Brain microvascular endothelial cell (primary cell): ENCODE measurements around the gene MAN1A2.

Source experiments
- DNase-seq: peaks from one replicate; pipeline ENCODE4 v3.0.0-alpha.2; 2020
- H3K27ac ChIP-seq: fragments of 250-450 bp; sonication (Bioruptor Pico); 2 replicates; pipeline ENCODE4 v1.5.1; 2020; ENCODE audit warnings: mild to moderate bottlenecking, moderate library complexity
- H3K27me3 ChIP-seq: fragments of 250-450 bp; sonication (Bioruptor Pico); replicated peaks from 2 replicates; pipeline ENCODE4 v1.5.1; 2020; ENCODE audit warnings: mild to moderate bottlenecking
- H3K36me3 ChIP-seq: fragments of 250-450 bp; sonication (Bioruptor Pico); replicated peaks from 2 replicates; pipeline ENCODE4 v1.5.1; 2020; ENCODE audit warnings: mild to moderate bottlenecking
- H3K4me3 ChIP-seq: 2 replicates; pipeline ENCODE4 v1.5.1; 2011; ENCODE audit warnings: low read depth, mild to moderate bottlenecking, control low read depth, low read length, moderate library complexity
- CTCF ChIP-seq: IDR thresholded peaks from 2 replicates; pipeline ENCODE4 v1.5.1; 2011; ENCODE audit warnings: low read depth, mild to moderate bottlenecking, moderate library complexity, low read length, control low read depth, inconsistent platforms; ENCODE audit errors: missing control alignments
- in situ Hi-C: cut with HindIII; loops from 2 replicates; pipeline ENCODE4 v1.10.0; 2017; ENCODE audit warnings: low sequenced_read_pairs, low pct_ligation_motif_present

Gene MAN1A2

GRCh38 chr1:117563492-117563875, 196.2 kb downstream of the MAN1A2 start:
- in situ Hi-C loops = no loop called here
- Histone ChIP-seq H3K4me3 (no peak overlapping the region), H3K36me3 (no peaks in the 10 kb centered on the region), H3K27ac (no peak overlapping the region), H3K27me3 (no peaks in the 10 kb centered on the region)
- DNase-seq = no peak
- TF ChIP-seq CTCF = no peak

GRCh38 chr1:117564227-117565075, 197.2 kb downstream of the MAN1A2 start:
- in situ Hi-C loops = no loop called here
- no peak for TF ChIP-seq CTCF
- DNase-seq = no peak

GRCh38 chr1:117565076-117565556, 197.9 kb downstream of the MAN1A2 start:
- TF ChIP-seq CTCF = no peak
- H3K27ac ChIP-seq = no peak overlapping the region
- DNase-seq = no peak
- no peaks in the 10 kb centered on the region for H3K27me3 ChIP-seq
- no peak overlapping the region for H3K4me3 ChIP-seq
- no peaks in the 10 kb centered on the region for H3K36me3 ChIP-seq
- in situ Hi-C loops = no loop called here

More at GRCh38 chr1:117564227-117565075, 197.2 kb downstream of the MAN1A2 start:
- Histone ChIP-seq H3K27me3 (no peaks in the 10 kb centered on the region), H3K36me3 (no peaks in the 10 kb centered on the region), H3K27ac (no peak overlapping the region), H3K4me3 (no peak overlapping the region)

GRCh38 chr1:117565745-117566455, 198.7 kb downstream of the MAN1A2 start:
- no peak for TF ChIP-seq CTCF
- Histone ChIP-seq H3K27me3 (no peaks in the 10 kb centered on the region), H3K36me3 (no peaks in the 10 kb centered on the region), H3K27ac (no peak overlapping the region), H3K4me3 (no peak overlapping the region)
- DNase-seq = no peak
- in situ Hi-C loops = no loop called here

GRCh38 chr1:117566556-117566955, 199.3 kb downstream of the MAN1A2 start:
- H3K36me3 ChIP-seq = no peaks in the 10 kb centered on the region
- H3K27ac ChIP-seq = no peak overlapping the region
- no peak for DNase-seq
- no peak for TF ChIP-seq CTCF
- in situ Hi-C loops = no loop called here
- H3K27me3 ChIP-seq = no peaks in the 10 kb centered on the region
- no peak overlapping the region for H3K4me3 ChIP-seq
